ENCODE results near the gene AGO4. TPM values are rescaled to one million over a fixed set of nuclear protein-coding genes. Genes with fewer than 3 reads are reported as not detected.

The AGO4 gene
- total and polyA plus RNA-seq, 7 donors: 3.5 to 29.9 (median 16.8) TPM

- Histone ChIP-seq H3K27me3 (no peaks in the 10 kb centered on the region), H3K4me1 (peaks cover 0 to 55% (median 36%) of the 10 kb centered on the region in 4 donors), H3K36me3 (peaks cover 0 to 33% (median 10%) of the 10 kb centered on the region in 4 donors), H3K9me3 (no peaks in the 10 kb centered on the region), H3K4me3 (no peak overlapping the region), H3K27ac (peak overlapping the region in 1 of 4 donors; percentile 55)
- DNase-seq: no peak
- TF ChIP-seq EP300 (IDR thresholded peaks at IDR 0.05) (no peak), CTCF (IDR thresholded peaks at IDR 0.05) (no peak), POLR2A (IDR thresholded peaks at IDR 0.05) (no peak), POLR2AphosphoS5 (IDR thresholded peaks at IDR 0.05) (no peak)
- intact Hi-C loops (cut with DNase I): no loop called here
- 87 to 97% methylated on average over 1 of the region's 1 CpG for WGBS, 2 donors
Measured at GRCh38 chr1:35847935-35848565, 40.2 kb downstream of the AGO4 start.

- H3K27me3 ChIP-seq: no peaks in the 10 kb centered on the region
- H3K4me1 ChIP-seq: peaks cover 0 to 55% (median 36%) of the 10 kb centered on the region in 4 donors
- intact Hi-C loops (cut with DNase I): no loop called here
- peaks cover 0 to 37% (median 22%) of the 10 kb centered on the region in 4 donors for H3K36me3 ChIP-seq
- no peaks in the 10 kb centered on the region for H3K9me3 ChIP-seq
- WGBS, 2 donors: 93 to 98% methylated on average over 2 of the region's 2 CpGs
- no peak overlapping the region for H3K4me3 ChIP-seq
- TF ChIP-seq EP300 (IDR thresholded peaks at IDR 0.05): no peak
- no peak for TF ChIP-seq POLR2A (IDR thresholded peaks at IDR 0.05)
- no peak for TF ChIP-seq CTCF (IDR thresholded peaks at IDR 0.05)
- TF ChIP-seq POLR2AphosphoS5 (IDR thresholded peaks at IDR 0.05): no peak
- H3K27ac ChIP-seq: peak overlapping the region in 2 of 4 donors; percentile 77 to 82
- DNase-seq: no peak
Measured at GRCh38 chr1:35850051-35850450, 42.2 kb downstream of the AGO4 start.

GRCh38 chr1:35850716-35851115 is 42.9 kb downstream of the AGO4 start:
- intact Hi-C loops (cut with DNase I): no loop called here
- TF ChIP-seq POLR2A (IDR thresholded peaks at IDR 0.05) (no peak), POLR2AphosphoS5 (IDR thresholded peaks at IDR 0.05) (no peak), CTCF (IDR thresholded peaks at IDR 0.05) (no peak), EP300 (IDR thresholded peaks at IDR 0.05) (no peak)
- H3K27ac ChIP-seq: peak overlapping the region; percentile 62 to 82 (median 72)

GRCh38 chr1:35851132-35851869 is 43.5 kb downstream of the AGO4 start:
- Histone ChIP-seq H3K9me3 (no peaks in the 10 kb centered on the region), H3K36me3 (peaks cover 0 to 43% (median 25%) of the 10 kb centered on the region in 4 donors), H3K4me1 (peaks cover 0 to 47% (median 36%) of the 10 kb centered on the region in 4 donors), H3K27me3 (no peaks in the 10 kb centered on the region), H3K27ac (peak overlapping the region; percentile 62 to 82 (median 72)), H3K4me3 (no peak overlapping the region)
- TF ChIP-seq POLR2AphosphoS5 (IDR thresholded peaks at IDR 0.05) (peak in 3 of 4 donors; percentile 30 to 38 (median 32)), EP300 (IDR thresholded peaks at IDR 0.05) (no peak), POLR2A (IDR thresholded peaks at IDR 0.05) (no peak)
- DNase-seq: no peak
- WGBS, 2 donors: 80 to 81% methylated on average over 3 of the region's 3 CpGs
- intact Hi-C loops (cut with DNase I): no loop called here

More at GRCh38 chr1:35850716-35851115, 42.9 kb downstream of the AGO4 start:
- no peak for DNase-seq
- Histone ChIP-seq H3K36me3 (peaks cover 0 to 41% (median 24%) of the 10 kb centered on the region in 4 donors), H3K4me3 (no peak overlapping the region), H3K4me1 (peaks cover 0 to 51% (median 36%) of the 10 kb centered on the region in 4 donors), H3K9me3 (no peaks in the 10 kb centered on the region), H3K27me3 (no peaks in the 10 kb centered on the region)
- 85 to 86% methylated on average over 5 of the region's 5 CpGs for WGBS, 2 donors

GRCh38 chr1:35852241-35852640 is 44.4 kb downstream of the AGO4 start:
- DNase-seq: no peak
- no peaks in the 10 kb centered on the region for H3K27me3 ChIP-seq
- H3K4me3 ChIP-seq: no peak overlapping the region
- no peak for TF ChIP-seq POLR2A (IDR thresholded peaks at IDR 0.05)
- TF ChIP-seq CTCF (IDR thresholded peaks at IDR 0.05): no peak
- no peak for TF ChIP-seq EP300 (IDR thresholded peaks at IDR 0.05)
- no peak for TF ChIP-seq POLR2AphosphoS5 (IDR thresholded peaks at IDR 0.05)
- H3K9me3 ChIP-seq: no peaks in the 10 kb centered on the region
- H3K4me1 ChIP-seq: peaks cover 0 to 47% (median 36%) of the 10 kb centered on the region in 4 donors
- intact Hi-C loops (cut with DNase I): no loop called here
- peak overlapping the region; percentile 50 to 82 (median 72) for H3K27ac ChIP-seq
- peaks cover 0 to 40% (median 25%) of the 10 kb centered on the region in 4 donors for H3K36me3 ChIP-seq
- WGBS, 2 donors: 36 to 40% methylated on average over 2 of the region's 2 CpGs

Data from sigmoid colon (tissue), 7 donors.